Effector memory CD4-positive, alpha-beta T cell (primary cell): ENCODE measurements around the gene KLHL24.
A peak's percentile ranks its signal among the peaks of the same experiment; 100 is the strongest.

Experiments
- DNase-seq, 3 donors: peaks; one replicate each; pipeline ENCODE4 v3.0.0-alpha.2; 2020
- H3K27ac ChIP-seq: 2 replicates; pipeline ENCODE4 v1.7.0; 2013; ENCODE audit warnings: mild to moderate bottlenecking, low read length, moderate library complexity; ENCODE audit not compliant: insufficient read depth, poor library complexity, severe bottlenecking
- H3K27me3 ChIP-seq: replicated peaks from 2 replicates; pipeline ENCODE4 v1.7.0; 2013; ENCODE audit warnings: mild to moderate bottlenecking, low read length; ENCODE audit not compliant: insufficient read depth, control insufficient read depth, poor library complexity, severe bottlenecking
- H3K36me3 ChIP-seq: 2 replicates; pipeline ENCODE4 v1.7.0; 2013; ENCODE audit warnings: mild to moderate bottlenecking, low read length, moderate library complexity; ENCODE audit not compliant: control insufficient read depth, insufficient read depth
- H3K4me1 ChIP-seq: 2 replicates; pipeline ENCODE4 v1.7.0; 2013; ENCODE audit warnings: low read length, mild to moderate bottlenecking; ENCODE audit not compliant: control insufficient read depth, insufficient read depth, poor library complexity, severe bottlenecking
- H3K4me3 ChIP-seq: 2 replicates; pipeline ENCODE4 v1.7.0; 2013; ENCODE audit warnings: low read length, low read depth, mild to moderate bottlenecking; ENCODE audit not compliant: insufficient read depth, poor library complexity, severe bottlenecking
- H3K9me3 ChIP-seq: 2 replicates; pipeline ENCODE4 v1.7.0; 2013; ENCODE audit warnings: mild to moderate bottlenecking, low read length, moderate library complexity; ENCODE audit not compliant: control insufficient read depth

Gene KLHL24

DNA sequence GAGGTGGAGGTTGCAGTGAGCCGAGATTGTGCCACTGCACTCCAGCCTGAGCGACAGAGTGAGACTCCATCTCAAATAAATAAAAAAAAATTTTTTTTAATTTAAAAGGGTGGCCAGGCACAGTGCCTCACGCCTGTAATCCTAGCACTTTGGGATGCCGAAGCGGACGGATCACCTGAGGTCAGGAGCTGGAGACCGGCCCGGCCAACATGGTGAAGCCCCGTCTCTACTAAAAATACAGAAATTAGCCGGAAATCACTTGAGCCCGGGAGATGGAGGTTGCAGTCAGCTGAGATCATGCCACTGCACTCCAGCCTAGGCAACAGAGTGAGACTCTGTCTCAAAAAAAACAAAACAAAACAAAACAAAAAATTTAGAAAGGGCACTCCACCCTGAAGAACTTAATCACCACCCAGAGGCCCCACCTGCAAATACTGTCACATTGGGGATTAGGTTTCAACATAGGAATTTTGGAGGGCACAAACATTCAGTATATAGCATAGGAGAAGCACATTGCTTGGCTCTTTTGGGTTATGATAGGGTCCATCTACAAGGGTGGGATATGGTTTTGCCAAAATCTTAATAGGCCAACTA, 55.1 kb downstream of the KLHL24 start:
- H3K4me3 ChIP-seq, result no peak overlapping the region
- no peak for DNase-seq
- H3K27ac ChIP-seq, result no peak overlapping the region
- no peaks in the 10 kb centered on the region for H3K9me3 ChIP-seq
- no peaks in the 10 kb centered on the region for H3K36me3 ChIP-seq
- no peaks in the 10 kb centered on the region for H3K27me3 ChIP-seq
- H3K4me1 ChIP-seq, result no peaks in the 10 kb centered on the region

DNA sequence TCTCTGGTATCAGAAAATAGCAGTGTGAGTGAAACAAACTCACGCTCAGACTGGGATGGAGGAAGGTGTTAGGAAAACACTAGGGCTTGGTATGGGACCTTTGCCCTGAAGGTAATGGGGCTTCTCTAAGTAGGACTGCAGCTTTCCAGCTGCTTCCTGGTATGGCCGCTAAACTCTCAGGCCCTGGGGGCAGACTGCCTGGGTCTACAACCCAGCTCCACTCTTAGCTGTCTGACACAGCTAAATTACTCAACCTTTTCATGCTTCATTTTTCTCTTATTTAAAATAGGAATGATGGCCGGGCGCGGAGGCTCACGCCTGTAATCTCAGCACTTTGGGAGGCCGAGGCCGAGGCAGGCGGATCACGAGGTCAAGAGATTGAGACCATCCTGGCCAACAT, 57.0 kb downstream of the KLHL24 start:
- H3K36me3 ChIP-seq, result no peaks in the 10 kb centered on the region
- no peaks in the 10 kb centered on the region for H3K4me1 ChIP-seq
- DNase-seq, result no peak
- no peaks in the 10 kb centered on the region for H3K27me3 ChIP-seq
- no peak overlapping the region for H3K4me3 ChIP-seq
- H3K9me3 ChIP-seq, result no peaks in the 10 kb centered on the region
- no peak overlapping the region for H3K27ac ChIP-seq

DNA sequence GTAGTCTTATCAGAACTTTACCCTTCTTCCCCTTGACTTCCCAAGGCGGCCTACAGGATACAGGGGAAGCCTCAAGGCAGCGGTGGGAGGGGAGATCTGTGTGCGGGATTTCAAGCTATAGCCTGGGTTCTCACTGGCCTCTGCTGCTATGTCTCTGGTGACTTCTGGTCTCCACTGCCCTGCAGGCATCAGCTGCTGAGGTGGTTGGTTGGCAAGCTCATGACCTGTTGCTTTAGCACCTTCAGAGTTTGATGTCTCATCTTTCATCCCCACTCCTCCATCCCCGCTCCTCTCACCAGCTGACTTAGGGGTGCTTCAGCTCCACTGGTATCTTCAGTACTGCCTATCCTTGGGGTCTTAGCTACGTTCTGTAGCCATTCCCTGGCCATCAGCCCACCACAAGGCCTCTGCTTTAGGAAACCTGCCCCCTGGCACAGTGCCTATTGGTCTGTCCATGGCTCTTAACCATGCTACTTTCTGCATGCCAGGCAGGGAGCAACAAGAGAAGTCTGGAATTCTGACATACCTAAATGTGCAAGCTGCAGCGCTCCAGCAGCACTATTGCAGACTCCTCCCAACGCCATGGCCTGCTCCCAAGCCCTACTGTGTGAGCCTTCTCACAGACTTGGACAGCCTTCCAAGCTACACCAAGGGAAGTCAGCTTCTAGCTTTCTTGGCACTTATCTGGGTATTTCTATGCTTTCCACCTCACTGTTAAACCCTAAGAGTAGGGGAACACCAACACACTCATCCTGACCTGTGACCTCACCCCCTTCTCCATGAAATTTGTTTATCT, 60.3 kb downstream of the KLHL24 start:
- Histone ChIP-seq H3K36me3 (no peaks in the 10 kb centered on the region), H3K27me3 (no peaks in the 10 kb centered on the region), H3K9me3 (no peaks in the 10 kb centered on the region), H3K4me3 (no peak overlapping the region), H3K27ac (no peak overlapping the region), H3K4me1 (peaks cover 3% of the 10 kb centered on the region)
- DNase-seq, result no peak

DNA sequence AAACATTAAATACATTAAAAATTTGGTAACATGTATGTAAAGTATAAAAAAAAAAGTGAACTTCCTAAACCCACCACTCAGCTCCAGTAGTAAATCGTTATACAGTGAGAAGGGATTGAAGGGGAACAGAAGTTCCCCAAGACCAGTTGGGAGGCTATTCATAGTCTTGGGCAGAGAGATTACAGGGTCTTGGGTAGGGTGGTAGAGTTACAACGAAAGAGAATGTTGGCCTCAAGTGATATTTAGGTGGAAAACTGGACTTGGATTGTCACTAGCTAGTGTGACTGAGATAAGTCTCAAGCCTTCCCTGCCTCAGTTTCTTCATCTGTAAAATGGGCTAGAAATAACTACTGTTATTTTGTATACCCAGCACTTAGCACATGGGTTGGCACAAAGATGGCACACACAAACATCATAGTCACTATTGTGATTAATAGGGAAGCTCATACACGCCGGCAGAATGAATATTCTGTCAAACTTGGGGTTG, 61.7 kb downstream of the KLHL24 start:
- Histone ChIP-seq H3K27ac (peak overlapping the region; percentile 46), H3K4me1 (peaks cover 3% of the 10 kb centered on the region), H3K4me3 (peak overlapping the region; percentile 95), H3K9me3 (no peaks in the 10 kb centered on the region), H3K27me3 (no peaks in the 10 kb centered on the region), H3K36me3 (no peaks in the 10 kb centered on the region)
- DNase-seq, result no peak

DNA sequence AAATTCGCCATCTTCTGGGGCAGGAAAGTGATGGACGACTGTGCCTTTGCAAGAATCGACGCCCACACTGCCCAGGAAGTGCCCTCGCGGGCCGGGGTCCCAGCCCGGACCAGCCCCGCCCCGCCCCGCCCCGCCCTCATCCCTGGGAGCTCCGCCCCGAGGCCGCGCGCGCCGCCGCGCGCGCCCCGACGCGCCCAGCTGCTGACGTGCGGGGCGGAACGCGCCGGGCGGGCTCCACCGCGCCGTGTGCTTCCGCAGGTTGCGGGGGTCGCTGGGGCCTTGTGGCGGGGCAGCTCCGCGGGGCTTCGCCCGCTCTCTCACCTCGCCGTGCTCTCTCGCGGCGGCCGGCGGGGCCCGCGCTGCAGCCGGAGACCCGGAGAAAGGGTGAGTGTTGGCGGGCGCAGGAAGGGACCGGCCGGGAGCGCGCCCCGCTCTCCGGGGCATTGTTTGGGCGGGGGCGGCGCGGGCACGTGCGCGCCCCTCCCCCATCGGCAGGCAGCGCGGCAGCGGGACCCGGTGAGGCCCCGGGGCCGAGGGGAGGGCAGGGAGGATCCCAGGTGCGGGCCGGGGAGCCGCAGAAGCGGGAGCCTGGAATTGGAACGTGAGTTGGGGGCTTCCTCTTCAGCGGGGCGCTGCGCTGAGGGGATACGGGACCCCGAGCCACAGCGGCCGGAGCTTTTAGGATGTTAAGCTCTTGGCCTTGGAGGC, 62.3 kb downstream of the KLHL24 start, which contains the start of gene YEATS2:
YEATS2 (plus strand) TSS at position 188 of the 708 bp plus-strand sequence. CDS start 17,366 bp downstream, outside the sequence.
- H3K4me1 ChIP-seq, result peaks cover 3% of the 10 kb centered on the region
- no peaks in the 10 kb centered on the region for H3K27me3 ChIP-seq
- peak within 1 kb of the TSS; percentile 69 for H3K27ac ChIP-seq
- peak; percentile 34 to 56 (median 54) for DNase-seq
- H3K36me3 ChIP-seq, result no peaks in the 10 kb centered on the region
- no peaks in the 10 kb centered on the region for H3K9me3 ChIP-seq
- peak within 1 kb of the TSS; percentile 95 for H3K4me3 ChIP-seq

DNA sequence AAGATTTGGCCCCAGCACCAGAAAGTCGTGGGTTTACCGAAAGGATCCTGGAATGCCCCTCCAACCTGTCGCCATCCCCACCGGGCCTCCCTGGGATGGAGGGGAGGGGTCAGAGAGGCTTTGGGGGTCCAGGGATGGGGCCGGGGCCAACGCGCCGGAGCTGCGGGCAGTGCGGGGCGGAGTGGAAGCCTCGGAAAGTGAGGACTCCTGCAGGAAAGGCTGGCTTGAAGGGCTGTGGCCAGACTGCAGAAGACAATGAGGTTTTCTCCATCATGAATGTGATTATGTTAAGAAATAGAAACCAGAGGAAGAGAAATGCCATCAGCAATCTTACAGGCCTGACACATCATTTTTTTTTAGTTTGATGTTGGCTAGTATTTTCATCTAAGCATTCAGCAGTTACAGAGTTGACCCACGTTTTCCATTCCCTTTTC, 62.9 kb downstream of the KLHL24 start:
- H3K36me3 ChIP-seq, result no peaks in the 10 kb centered on the region
- H3K27me3 ChIP-seq, result no peaks in the 10 kb centered on the region
- peak overlapping the region; percentile 95 for H3K4me3 ChIP-seq
- peaks cover 3% of the 10 kb centered on the region for H3K4me1 ChIP-seq
- peak in 1 of 3 donors; percentile 3 for DNase-seq
- H3K9me3 ChIP-seq, result no peaks in the 10 kb centered on the region
- H3K27ac ChIP-seq, result peak overlapping the region; percentile 69

DNA sequence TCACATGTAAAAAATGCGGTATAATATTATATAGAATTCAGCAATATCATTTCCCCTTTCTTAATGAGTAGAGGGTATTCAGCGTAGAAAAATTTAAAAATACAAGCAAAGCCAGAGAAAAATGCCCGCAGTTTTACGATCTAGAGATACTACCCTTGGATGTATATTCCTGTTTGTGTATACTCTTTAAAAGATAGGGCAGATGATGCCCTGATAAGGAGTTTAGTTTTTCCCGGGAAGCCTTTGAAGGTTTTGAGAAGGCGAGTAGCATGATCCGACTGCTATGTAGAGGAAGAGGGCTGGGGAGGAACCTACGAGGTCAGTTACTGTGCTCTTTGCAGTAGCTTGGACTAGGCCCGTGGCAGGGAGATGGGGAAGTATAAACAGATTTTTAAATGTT, 63.3 kb downstream of the KLHL24 start:
- Histone ChIP-seq H3K27me3 (no peaks in the 10 kb centered on the region), H3K9me3 (no peaks in the 10 kb centered on the region), H3K36me3 (no peaks in the 10 kb centered on the region), H3K27ac (peak overlapping the region; percentile 69), H3K4me3 (peak overlapping the region; percentile 95), H3K4me1 (peaks cover 3% of the 10 kb centered on the region)
- no peak for DNase-seq

DNA sequence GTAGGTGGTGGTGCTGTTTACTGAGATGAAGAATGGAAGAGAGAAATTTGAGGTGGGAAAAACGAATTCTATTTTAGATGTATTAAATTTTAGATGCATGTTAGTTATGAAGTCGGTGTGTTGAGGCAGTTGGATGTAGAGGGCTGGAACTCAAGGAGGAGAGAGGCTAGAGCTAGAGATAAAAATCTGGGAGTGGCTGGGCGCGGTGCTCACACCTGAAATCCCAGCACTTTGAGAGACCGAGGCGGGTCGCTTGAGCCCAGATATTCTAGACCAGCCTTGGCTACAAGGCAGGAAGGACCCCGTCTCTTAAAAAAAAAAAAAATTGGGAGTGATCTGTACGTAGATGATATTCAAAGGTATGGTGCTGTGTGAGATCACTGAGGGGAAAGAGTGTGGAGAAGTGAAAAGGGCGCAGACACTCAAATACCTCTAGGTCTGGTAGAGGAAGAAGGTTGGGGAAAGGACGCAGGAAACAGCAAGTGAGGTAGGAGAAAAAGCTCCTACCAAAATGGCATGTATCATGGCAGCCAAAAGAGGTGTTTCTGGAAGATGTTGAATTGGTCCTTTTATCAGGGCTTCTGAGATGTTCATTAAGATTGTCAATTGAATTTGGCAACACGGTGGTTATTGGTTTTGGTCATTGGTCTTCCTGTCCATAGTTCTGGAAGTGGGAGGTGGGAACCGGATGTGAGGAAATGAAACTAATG, 64.0 kb downstream of the KLHL24 start:
- Histone ChIP-seq H3K9me3 (no peaks in the 10 kb centered on the region), H3K27me3 (no peaks in the 10 kb centered on the region), H3K36me3 (no peaks in the 10 kb centered on the region), H3K4me1 (peaks cover 3% of the 10 kb centered on the region), H3K4me3 (peak overlapping the region; percentile 95), H3K27ac (no peak overlapping the region)
- no peak for DNase-seq

DNA sequence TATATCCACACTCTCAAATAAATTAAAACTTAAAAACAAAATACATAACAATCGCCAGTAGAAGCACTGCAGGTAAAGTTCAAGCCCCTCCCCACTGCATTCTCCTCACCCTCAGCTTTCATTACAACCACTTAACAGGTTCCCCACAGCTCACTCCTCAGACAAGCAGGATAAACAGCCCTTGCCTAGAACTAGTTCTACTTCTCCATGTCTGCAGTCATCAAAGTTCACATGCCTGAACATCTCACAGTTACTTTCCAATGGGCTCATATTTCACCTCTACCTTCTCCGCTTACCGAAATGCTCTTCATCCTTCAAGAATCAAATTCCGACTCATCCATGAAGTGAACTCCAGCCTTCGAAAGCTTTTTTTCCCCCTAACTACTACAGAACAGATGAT, 66.3 kb downstream of the KLHL24 start:
- H3K36me3 ChIP-seq, result no peaks in the 10 kb centered on the region
- H3K27ac ChIP-seq, result no peak overlapping the region

More for the DNA sequence above, 66.3 kb downstream of the KLHL24 start:
- H3K9me3 ChIP-seq, result no peaks in the 10 kb centered on the region
- H3K4me1 ChIP-seq, result peaks cover 3% of the 10 kb centered on the region
- no peak for DNase-seq
- no peaks in the 10 kb centered on the region for H3K27me3 ChIP-seq
- H3K4me3 ChIP-seq, result no peak overlapping the region
